NB4 (cell line): ENCODE data around the gene WDR62.

ENCODE experiments used
- DNase-seq: peaks from one replicate; pipeline ENCODE4 v3.0.0; 2010; ENCODE audit warnings: low read depth
- H3K4me3 ChIP-seq: one replicate; pipeline ENCODE4 v1.5.1; 2011; ENCODE audit warnings: mild to moderate bottlenecking, low read depth, low read length, moderate library complexity
- CTCF ChIP-seq: IDR thresholded peaks from one replicate; pipeline ENCODE4 v1.5.1; 2012; ENCODE audit warnings: low read depth, low read length
- MAX ChIP-seq: IDR thresholded peaks from 2 replicates; pipeline ENCODE4 v1.6.1; 2011; ENCODE audit warnings: low read depth, low read length
- MYC ChIP-seq: IDR thresholded peaks from 2 replicates; pipeline ENCODE4 v1.6.1; 2011; ENCODE audit warnings: low read depth, low read length
- POLR2A ChIP-seq: IDR thresholded peaks from 2 replicates; pipeline ENCODE4 v1.6.1; 2011; ENCODE audit warnings: mild to moderate bottlenecking; ENCODE audit not compliant: insufficient read length; ENCODE audit errors: extremely low read depth

The WDR62 gene

GRCh38 chr19:36086326-36086725 is 31.6 kb downstream of the WDR62 start:
- TF ChIP-seq MAX (no peak), CTCF (no peak), MYC (no peak), POLR2A (no peak)
- DNase-seq = no peak
- no peak overlapping the region for H3K4me3 ChIP-seq

- no peak for DNase-seq
- H3K4me3 ChIP-seq = no peak overlapping the region
- TF ChIP-seq MAX (no peak), CTCF (no peak), MYC (no peak), POLR2A (no peak)
Observed at GRCh38 chr19:36089847-36090246, 35.1 kb downstream of the WDR62 start.

- H3K4me3 ChIP-seq = no peak overlapping the region
- DNase-seq = no peak
- no peak for TF ChIP-seq MYC
- no peak for TF ChIP-seq CTCF
- TF ChIP-seq POLR2A = no peak
- no peak for TF ChIP-seq MAX
Observed at GRCh38 chr19:36090910-36091695, 36.4 kb downstream of the WDR62 start.

GRCh38 chr19:36092566-36092965 is 37.9 kb downstream of the WDR62 start:
- no peak for DNase-seq
- no peak overlapping the region for H3K4me3 ChIP-seq
- TF ChIP-seq CTCF (no peak), MYC (no peak), POLR2A (no peak), MAX (no peak)

GRCh38 chr19:36093146-36093662 is 38.5 kb downstream of the WDR62 start:
- DNase-seq = no peak
- TF ChIP-seq MYC = no peak
- TF ChIP-seq MAX = no peak
- no peak for TF ChIP-seq CTCF
- no peak for TF ChIP-seq POLR2A
- H3K4me3 ChIP-seq = no peak overlapping the region
